AG08395 (cell line): ENCODE data around the gene KLF1.
"Not testable (repeated sequence)": the region's sequence is repeated elsewhere in the genome, so short reads cannot be mapped to it uniquely, and the experiment has no call there.

Experiments
- DNase-seq: peaks from one replicate; pipeline ENCODE4 v3.0.0; 2012; ENCODE audit warnings: mixed read lengths, low spot score

Gene KLF1

DNA sequence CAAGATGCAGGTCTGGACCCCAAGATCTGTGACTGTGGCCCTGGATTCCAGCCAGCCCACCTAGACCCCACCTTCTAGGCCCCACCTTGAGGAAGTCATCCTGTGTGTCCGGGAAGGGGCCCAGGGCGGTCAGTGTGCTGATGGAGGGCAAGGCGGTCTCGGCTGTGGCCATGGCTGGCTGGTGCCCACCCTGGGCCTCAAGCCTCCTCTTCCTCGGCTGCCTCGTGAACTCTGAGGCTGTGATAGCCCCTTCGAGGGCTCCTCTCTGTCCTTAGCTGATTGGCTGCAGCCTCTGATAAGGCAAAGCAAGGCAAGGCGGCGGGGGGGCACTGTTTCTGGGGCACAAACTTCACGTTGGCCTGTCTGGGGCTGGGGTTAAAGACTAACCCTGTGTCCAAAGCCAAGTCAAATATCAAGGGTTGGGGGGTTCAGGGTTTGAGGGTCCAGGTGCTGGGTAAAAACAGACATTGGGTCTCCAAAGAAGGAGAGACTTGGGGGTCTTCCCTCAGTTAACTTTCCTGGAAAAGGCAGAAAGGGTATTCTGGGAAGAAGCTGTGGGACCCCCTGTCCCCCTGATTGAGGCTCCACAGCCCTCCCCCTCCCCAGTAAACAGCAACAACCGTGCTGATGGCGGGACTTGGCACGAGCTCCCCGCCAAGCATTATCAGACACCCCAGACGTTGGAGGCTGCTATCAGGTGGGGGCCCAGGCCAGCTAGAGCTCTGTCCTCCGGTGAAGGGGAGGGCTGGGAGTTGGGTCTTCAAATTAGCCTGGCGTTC, at the start of gene KLF1:
Gene KLF1 (minus strand): TSS at position 233 of the 779 bp plus-strand sequence. CDS start 61 bp downstream, at position 172.
- DNase-seq: no peak

DNA sequence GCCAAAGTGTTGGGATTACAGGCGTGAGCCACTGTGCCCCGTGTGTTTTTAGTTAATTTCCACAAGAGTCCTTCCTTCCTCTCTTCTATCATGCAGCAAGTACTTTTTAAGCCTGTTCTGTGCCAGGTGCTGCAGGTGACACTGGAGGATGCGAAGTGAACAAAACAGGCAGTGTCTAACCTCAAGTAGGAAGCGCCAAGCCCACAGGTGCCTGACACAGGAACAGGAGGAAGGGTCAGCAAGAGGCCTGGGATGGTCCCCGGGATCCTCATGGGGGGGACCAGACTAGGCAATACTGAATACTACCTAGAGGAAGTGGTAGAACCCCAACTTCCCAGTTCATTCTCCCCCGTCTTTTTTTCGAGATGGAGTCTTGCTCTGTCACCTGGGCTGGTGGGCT, 49.6 kb upstream of the KLF1 start:
- no peak for DNase-seq

DNA sequence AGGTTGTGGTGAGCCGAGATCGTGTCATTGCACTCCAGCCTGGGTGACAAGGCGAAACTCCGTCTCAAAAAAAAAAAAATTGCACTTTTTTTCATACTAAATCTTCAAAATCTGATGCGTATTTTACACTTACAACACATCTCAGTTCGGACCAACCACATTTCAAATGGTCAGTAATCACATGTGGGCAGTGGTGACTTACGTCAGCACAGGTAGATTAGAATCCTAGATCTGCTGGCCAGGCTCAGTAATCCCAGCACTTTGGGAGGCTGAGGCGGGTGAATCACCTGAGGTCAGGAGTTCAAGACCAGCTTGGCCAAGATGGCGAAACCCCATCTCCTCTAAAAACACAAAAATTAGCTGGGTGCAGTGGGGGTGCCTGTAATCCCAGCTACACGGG, 48.1 kb upstream of the KLF1 start:
- no peak for DNase-seq

DNA sequence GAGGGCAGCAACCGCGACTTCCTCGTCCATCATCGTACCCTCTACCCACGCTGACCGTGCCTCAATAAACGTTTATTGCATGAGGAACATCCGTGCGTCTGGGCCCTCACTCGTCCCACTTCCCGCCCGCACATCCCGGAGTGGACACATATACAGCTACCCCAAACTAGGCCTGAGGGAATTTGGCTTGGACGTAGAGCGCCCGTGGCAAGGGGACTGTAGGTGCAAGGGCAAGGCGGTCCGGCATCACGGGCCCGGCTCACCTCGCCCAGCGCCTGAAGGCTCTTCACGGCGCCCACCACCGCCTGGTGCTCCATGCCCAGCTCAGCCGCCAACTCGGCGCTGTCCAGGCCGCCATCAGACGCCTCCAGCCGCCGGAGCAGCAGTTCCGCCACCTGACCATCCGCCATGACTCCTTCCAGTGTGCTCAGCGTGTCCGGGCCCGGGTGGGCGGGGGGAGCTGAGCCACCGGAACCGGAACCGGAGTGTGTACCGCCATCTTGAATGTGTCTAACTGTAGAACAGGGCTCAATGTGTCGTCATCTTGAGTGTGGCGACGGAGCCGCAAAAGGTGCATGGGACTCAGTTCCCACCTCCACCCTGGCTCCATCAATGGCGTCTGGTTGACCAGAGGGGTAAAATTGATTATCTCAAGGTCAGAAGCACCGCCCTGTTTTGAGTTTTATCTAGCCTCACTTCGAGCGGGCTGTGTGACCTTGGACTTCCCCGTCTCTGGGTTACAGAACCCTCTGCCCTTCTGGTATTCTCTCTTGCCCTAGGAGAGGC, 46.5 kb upstream of the KLF1 start, which contains the start of gene FARSA:
Gene FARSA (minus strand): TSS at position 425 of the 786 bp plus-strand sequence. CDS start 15 bp downstream, at position 410.
- peak; percentile 94 for DNase-seq

DNA sequence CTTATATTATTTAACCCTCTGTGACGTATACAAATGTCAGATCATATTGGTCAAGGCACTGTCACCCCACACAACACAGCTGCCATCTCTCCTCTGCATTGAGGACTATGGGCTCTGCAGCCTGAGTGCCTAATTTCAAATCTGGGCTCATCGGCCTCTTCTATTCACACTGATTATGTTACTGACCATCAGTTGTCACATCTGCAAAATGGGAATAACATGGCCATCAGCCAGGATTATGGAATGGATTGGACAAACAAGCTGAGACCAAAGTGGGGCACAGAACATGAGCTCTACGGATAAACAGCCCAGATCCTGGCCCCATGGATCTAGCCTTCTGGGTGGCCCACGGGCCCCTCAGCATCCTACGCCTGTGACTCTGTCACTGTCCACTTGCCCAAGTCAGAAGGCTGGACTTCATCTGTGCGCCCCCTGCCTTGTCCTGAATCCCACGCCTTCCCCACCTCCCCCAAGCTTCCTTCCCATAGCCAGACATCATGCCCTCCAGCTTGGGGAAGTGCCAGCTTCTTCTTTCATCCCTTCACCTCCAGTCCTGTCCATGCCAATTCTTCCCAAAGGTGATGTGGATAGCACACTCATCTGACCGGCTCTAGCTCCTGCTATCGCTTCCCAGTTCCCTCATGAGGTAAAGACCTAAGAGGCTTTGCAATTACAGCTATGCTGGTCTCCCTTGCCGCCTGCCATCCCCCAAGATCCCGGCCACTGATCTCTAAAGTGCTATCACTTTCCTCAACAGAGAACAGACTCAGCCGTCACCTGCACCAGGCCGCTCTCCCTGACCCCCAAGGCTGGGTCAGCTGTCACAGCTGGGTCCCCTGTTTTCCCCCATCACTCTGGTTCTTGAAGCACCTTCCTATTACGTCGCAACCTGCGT, 45.6 kb upstream of the KLF1 start:
- no peak for DNase-seq

DNA sequence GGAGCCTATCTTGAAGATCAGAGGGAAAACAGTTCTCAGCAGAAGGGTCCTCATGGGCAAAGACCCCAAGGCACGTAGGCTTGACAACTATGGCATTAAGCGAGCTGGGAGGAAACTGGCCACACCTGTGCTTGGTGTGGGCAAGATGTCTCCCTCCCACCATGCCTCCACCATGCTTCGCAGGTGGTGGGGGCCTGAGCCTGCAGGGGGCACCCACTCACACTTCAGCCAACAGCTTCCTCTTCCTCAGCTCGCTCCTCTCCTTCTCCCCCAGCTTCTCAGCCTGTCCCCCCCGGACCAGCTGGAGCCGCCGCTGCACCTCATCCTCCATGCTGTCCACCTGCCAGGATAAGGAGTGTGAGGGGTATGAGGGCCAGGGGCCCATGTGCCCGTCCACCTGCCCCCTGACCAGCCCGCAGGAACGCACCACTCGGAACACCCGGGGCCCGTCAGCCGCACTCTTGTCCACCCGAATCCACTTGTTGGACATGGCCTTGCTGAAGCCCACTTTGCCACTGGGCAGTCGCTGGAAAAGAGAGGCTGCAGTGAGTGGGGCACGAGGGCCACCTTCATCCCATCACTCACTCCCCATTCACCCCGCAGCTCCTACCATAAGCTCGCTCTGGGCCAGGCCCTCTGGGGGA, 43.1 kb upstream of the KLF1 start:
- DNase-seq: no peak

DNA sequence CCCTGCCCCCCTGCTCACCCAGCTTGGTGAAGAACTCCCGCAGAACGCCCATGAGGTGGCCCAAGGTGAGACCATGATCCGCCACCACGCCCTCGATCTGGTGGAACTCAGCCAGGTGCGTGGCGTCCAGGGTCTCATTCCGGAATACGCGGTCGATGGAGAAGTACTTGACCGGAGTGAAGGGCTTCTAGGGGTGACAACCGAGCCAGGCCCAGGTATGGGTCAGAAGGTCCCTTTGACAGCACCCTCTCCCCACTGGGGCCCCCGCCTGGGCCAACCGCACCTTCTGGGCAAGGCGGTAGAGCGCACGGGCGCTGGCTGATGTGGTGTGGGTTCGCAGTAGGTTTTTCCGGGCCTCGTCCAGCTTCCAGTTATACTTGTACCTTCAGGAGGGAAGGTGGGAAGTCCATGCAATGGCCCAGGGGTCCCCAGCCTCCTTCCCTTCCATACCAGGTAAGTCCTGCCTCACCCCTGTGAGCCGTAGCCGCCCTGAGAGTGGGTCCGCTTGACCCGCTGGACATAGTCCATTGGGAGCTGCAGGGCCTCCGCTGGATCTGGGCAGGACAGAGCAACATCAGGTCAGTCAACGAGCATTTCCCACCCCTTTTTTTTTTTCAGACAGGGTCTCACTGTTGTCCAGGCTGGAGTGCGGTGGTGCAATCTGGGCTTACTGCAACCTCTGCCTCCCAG, 37.8 kb upstream of the KLF1 start:
- DNase-seq: no peak

DNA sequence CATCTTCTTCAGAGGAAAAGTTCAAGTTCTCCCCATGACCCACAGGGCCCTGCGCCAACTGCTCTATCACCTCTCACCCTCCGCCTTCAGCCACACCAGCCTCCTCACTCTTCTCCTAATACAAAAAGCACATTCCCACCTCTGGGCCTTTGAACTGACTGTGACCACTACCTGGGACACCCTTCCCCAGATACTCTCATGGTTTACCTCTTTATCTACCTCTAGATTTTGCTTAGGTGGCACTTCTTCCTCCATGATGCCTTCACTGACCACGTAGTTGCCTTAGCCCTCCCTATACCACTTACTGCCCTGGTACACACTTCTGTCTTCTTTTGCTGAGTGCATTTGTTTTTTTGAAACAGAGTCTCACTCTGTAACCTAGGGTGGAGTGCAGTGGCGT, 36.0 kb upstream of the KLF1 start:
- no peak for DNase-seq

DNA sequence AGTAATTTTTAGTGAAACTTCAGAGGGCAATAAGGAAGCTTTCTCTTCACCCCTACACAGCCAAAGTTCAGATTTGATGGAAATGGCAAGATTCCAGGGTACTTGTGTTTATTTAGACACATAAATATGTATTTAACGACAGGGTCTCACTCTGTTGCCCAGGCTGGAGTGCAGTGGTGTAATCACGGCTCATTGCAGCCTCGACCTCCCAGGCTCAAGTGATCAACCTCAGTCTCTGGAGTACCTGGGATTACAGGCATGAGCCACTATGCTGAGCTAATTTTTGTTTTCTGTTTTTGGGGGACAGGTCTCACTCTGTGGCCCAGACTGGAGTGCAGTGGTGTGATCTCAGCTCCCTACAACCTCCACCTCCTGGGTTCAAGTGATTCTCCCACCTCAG, 34.0 kb upstream of the KLF1 start:
- no peak for DNase-seq

DNA sequence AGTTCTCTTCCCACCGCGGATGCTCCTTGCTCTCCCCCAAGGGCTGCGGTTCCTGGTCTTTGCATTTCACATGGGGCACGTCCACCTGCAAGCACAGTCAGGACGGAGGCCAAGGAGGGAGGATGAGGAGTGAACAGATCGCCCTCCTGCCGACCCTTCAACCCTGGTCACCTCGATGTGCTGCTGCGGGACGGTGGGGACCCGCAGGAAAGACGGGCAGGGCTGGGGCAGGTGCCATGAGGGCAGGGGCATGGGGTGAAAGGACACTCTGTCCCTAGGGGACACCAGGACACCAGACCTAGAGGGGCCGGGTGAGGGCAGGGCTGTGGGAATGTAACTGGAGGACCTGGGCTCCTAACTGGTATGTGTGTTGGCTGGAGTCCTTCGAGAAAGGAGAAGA, 31.3 kb upstream of the KLF1 start:
- DNase-seq: no peak

DNA sequence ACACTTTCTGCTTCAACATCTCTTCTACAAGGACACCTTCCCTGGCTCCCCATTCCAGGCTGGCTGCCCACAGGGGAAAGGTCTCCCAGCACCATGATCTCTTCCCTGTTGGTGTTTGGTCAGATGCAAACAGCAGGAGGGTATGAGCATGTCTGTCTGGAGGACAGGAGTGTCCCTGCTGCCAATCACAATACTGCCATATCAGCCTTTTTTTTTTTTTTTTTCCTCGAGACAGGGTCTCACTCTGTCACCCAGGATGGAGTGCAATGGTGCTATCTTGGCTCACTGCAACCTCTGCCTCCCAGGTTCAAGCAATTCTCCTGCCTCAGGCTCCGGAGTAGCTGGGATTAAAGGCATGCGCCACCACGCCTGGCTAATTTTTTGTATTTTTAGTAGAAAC, 28.9 kb upstream of the KLF1 start:
- DNase-seq: not testable (repeated sequence)

DNA sequence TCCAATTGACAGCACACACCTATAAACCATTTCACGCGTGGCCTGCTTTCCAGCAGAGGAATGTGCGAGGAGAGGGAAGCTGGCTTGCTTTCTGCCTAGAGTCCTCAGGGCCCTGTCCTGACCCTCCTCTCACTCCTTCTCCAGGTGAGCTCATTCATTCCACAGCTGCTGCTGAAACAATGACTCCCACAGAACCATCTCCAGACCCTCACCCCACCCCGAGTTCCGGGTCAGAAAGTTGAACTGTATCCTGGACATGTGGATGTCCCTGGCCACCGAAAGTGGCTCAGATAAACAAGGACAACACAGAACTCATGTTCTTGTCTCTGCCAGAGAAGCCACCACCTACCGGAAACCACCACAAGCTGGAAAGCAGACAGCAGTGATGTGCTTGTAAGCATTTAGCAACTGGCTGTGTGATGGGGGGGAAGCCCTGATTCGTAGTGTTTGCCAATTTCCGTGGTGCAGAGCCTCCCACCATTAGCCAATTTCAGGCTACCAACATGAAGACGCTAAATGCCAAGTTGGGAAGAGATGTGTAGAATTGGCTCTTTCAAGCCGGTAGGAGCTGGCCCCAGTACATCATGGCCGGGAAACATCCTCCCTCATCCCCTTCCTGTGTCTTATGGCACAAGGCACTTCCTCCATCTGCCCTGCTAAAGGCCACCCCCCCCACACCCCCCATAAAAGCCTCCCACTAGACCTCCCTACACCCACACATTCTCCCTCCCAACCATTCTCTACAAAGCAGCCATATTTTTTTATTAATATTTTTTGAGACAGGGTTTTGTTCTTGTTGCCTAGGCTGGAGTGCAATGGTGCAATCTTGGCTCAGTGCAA, 27.1 kb upstream of the KLF1 start:
- DNase-seq: peak; percentile 47

DNA sequence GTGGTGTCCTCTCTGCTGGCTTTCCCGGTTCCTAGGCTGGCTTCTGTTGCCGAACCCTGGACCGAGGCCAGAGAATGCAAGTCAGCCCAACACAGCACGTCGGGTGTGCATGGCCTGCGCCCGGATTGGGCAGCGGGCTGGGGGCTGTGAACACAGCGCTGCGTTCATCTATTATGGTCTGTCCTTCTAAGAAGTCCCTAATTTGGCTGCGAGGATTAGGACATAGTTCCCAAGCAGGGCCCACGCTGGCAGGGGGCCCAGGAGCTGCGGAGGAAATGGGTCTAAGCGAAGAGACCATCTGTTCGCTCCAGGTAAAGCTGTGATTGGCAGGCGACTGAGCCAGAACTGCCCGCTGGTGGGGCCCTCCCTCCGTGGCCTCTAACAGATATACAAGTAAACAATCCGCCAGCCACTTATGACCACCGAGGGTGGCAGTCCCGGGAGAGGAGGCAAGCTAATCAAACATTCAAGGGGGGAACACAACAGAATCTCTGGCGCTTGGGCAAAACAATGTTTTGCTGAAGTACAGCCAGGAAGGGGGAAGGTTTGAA, 26.1 kb upstream of the KLF1 start:
- DNase-seq: peak; percentile 65

DNA sequence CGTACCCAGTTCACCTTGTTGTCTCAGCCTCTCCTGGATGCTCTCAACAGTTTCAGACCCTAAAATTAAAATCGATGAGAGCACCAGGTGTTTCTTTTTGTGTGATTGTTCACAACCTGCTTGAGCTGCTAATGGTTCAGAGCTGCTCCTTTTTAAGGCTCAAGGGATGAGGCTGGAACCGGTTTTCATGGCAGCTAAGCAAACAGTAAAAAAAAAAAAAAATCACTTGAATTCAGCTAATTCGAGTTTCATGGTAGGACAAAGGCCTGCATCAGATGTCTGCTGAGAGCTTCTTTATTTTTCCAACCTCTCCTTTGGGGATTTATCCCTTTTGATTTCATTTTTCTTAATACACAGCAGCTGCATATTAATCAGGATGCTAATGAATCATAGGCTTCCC, 25.6 kb upstream of the KLF1 start:
- no peak for DNase-seq

DNA sequence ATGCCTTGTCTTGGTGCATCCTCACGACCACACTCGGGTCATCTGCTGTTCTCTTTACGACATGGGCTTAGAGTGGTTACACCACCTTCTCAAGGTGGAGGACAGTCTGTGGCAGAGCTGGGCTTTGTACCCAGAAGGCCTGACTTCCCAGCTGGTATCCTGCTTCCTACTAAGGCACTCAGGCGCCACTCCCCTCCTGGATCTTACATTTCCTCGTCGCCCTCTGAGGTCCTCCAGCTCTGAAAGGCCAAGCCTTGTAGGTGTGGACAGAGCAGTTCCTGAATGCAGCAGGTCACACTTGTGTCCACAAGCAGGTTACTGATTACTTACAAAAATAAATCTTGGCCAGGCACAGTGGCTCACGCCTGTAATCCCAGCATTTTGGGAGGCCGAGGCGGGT, 20.2 kb upstream of the KLF1 start:
- no peak for DNase-seq

DNA sequence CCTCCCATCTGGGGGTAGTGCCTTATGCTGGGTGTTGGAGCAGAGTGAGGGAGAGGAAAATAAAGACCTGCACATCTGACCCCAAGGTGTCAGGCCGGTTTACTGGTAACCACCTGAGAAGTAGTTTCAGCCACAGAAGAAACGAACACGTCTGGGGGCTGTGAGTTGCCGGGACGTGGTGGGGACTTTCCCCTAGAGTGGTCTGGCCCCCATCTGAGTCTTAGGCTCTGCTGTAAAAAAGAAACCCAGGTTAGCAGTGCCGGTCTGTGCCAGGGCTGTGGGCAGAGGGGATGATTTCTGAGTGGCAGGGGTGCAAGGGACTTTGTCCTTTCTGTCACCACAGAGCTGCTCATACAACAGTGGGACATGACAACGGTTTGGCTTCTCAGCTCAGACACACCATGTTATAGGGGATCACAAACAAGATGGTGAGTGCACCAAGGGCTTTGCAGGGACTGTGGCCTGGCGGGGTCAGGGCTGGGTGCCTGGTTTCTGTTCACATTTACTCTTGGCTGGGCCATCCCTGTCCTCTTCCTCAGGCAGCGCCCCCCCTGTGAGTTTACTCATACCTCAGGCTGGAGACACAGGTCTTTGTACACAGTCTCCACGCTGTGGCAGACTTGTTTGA, 13.0 kb upstream of the KLF1 start:
- no peak for DNase-seq

DNA sequence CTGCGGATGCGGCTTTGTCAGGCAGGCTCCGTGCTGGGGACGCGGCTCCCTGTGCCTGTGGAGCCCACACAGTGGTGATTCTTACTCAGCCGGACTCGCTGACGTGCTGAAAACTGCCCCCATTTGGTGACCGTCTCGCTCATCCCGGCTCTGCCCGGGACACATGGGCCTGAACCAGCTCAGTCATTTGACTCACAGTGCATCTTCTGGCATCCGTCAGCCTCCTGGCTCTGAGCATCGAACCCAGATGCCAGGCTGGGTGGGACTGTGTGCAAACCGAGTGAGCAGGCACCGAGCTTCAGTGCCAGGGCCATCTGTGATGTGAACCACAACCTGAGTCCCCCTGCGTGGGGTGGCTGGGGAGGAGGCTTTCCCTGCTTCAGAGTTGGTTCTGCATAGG, 9.5 kb upstream of the KLF1 start:
- no peak for DNase-seq

DNA sequence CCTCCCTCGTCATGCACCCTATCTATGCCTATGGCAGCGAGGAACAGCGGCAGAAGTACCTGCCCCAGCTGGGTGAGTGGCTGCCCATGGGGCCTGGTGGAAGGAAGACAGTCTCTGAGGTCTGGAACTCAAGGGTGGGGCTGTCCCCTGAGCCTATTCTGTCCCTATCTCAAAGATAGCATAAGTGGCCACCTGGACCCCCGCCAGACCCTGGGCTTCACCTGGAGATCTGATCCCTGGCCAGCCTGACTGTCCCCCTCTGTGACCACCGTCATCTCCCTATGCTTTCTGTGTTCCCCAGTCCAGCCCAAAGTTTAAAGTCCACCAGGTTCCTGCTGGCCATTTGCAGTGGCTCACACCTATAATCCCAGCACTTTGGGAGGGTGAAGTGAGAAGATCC, 6.6 kb upstream of the KLF1 start:
- no peak for DNase-seq

DNA sequence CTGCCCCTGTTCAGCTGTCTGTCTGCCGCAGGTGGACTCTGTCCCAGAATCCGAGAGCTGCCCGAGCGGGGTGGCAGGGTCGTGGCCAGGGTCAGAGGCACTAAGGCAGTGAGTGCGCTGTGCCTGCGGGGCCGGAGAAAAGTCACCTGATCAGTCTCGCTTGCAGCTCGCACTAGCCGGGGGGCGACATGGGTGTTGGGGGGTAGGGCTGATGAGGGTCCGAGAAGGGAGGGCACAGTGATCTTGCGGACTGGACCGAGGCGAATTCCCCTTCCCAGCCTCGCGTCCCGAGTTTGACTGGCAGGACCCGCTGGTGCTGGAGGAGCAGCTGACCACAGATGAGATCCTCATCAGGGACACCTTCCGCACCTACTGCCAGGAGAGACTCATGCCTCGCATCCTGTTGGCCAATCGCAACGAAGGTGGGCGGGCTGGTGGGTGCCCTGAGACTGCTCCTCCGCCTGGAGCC, 4.6 kb upstream of the KLF1 start:
- DNase-seq: no peak
